ENCODE data around the gene BUB1.
"Not testable (repeated sequence)": the region's sequence is repeated elsewhere in the genome, so short reads cannot be mapped to it uniquely, and the experiment has no call there.

The BUB1 gene

GRCh38 chr2:110690083-110690965, 12.5 kb upstream of the BUB1 start:
- DNase-seq, result no peak

DNA sequence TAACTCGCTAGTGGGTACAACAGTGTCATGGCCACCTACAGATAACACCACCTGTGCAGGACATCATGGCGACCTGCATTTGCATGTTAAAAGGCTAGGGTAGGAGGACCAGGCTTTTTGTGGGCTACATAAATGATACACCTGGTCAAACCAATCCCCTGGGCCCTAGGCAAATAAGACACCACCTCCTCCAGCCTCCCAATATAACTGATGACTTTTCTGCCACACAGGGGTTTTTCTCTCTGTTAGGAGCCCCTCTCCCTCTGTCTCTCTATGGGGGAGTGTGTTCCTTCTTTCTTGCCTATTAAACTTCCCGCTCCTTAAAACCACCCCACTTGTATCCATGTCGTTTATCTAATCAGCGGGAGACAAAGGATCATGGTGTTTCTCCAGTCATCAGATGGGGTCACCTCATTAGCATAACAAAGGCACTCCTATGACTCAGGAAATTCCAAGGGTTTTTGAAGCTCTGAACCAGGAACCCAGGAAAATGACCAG, 10.8 kb upstream of the BUB1 start:
- no peak for DNase-seq

GRCh38 chr2:110687775-110688484, 10.1 kb upstream of the BUB1 start:
- not testable (repeated sequence) for DNase-seq

DNA sequence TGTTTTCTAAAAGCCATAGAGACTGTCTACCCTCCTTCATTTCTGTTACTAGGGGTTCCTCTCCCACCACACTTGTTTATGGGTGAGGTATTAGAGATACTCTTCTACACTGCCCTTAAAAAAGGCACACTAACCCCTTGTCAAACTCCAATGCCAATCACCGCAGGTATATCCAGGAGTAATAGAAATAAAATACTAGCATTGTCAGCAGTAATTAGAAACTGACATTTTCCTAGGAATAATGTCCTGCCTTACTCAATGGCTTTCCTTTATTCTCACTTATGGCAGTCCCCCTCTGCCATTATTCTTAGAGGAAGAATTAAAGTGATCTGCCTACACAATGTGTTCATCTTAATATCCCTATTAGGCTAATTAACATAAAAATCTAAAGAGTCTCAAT, 5.0 kb upstream of the BUB1 start:
- no peak for DNase-seq

DNA sequence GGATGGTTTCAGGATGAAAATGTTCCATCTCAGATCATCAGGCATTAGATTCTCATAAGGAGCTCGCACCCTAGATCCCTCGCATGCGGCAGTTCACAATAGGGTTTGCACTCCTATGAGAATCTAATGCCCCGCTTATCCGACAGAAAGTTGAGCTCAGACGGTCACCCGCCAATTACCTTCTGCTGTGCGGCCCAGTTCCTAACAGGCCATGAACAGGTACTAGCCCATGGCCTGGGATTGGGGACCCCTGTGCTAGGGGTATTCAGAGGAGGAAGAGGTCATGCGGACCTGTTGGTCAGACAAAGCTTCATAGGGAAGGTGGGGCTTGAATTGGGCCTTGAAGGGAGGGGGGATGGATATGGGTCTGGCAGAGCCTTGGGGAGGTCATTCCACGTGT, 4.4 kb upstream of the BUB1 start:
- DNase-seq, result no peak

DNA sequence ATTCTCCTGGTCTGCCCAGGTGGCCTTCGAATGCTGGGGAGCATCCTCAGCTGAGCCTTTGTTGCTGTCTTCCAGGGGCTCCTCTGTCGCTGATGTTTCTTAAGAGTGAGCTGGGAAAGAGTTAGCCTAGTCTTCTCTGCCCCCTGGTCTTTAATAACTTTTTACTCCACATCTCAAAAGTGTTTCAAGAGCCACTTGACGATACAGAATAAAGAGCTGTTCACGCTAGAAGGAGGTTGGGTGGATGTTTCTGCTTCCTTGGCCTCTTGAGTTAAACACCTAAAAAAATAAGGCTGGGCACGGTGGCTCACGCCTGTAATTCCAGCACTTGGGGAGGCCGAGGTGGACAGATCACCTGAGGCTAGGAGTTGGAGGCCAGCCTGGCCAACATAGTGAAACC, 2.8 kb upstream of the BUB1 start:
- no peak for DNase-seq

DNA sequence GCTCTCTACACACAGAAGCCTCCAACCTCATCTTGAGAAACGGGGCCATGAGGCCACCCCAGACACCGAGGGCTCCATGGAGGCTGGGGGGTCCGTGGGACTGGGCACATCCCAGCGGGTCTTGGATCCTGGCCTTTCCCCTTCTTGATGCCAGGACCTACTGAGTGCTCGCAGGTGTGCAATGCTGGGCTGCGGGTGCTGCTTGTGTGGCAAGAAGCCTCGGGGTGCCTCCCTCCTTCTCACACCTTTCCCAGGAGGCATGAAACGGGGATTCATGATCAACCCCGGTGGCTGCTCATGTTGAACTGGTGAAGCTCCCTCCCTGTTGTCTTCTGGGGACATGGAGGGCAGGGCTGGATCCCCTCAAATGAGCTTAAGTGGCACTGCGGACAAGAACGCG, 2.0 kb upstream of the BUB1 start:
- DNase-seq, result no peak

DNA sequence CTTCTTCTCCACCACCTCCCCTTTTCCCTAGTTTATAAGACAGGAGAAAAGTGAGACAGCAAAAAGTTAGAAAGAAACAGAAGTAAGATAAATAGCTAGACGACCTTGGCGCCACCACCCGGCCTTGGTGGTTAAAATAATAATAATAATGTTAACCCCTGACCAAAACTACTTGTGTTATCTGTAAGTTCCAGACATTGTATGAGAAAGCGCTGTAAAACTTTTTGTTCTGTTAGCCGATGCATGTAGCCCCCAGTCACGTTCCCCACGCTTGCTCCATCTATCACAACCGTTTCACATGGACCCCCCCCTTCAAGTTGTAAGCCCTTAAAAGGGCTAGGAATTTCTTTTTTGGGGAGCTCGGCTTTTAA, 1.5 kb upstream of the BUB1 start:
- DNase-seq, result no peak

DNA sequence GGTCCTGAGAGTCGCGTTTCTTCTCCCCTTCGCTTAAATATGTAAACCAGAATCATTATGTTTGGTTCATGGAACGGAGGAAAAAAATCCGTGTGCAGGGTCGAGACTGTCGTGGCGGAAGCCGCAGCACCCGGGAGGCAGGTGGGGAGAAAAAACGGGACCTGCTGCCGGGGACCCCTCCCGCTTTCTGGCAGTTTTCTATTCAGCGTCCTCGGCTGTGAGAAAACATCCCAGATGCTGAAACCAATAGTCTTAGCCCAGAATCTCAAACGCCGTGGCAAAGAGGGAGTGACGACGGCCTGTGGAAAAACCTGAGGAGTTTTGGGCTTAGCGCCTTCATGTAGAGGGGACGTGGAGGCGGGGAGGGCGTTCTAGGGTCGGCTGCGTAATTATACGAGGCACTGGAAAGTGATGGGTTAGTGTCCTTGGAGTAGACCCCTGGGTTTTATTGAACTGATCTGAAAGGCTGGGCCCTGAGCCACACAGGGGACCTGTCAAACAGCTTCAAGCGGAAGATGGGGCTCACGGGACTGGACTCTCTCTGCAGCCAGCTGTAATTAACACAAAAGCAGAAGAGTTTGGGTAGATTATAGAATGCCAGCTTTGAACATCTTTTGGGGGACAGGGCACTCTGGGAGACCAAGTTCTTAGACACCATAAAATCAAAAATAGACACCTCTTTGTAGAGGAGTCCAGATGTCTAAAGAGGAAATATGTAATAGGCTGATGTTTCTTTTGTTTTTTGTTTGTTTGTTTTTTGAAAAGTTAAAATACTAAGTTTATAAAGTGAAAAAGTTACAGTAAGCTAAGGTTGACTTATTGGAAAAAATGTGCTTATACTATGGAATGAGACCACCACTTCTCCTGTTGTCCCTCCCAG, 834 bp upstream of the BUB1 start:
- no peak for DNase-seq

- no peak for DNase-seq
Measured at GRCh38 chr2:110677080-110677479, 783 bp downstream of the BUB1 start.

GRCh38 chr2:110675679-110676078, 2.2 kb downstream of the BUB1 start:
- DNase-seq, result no peak

DNA sequence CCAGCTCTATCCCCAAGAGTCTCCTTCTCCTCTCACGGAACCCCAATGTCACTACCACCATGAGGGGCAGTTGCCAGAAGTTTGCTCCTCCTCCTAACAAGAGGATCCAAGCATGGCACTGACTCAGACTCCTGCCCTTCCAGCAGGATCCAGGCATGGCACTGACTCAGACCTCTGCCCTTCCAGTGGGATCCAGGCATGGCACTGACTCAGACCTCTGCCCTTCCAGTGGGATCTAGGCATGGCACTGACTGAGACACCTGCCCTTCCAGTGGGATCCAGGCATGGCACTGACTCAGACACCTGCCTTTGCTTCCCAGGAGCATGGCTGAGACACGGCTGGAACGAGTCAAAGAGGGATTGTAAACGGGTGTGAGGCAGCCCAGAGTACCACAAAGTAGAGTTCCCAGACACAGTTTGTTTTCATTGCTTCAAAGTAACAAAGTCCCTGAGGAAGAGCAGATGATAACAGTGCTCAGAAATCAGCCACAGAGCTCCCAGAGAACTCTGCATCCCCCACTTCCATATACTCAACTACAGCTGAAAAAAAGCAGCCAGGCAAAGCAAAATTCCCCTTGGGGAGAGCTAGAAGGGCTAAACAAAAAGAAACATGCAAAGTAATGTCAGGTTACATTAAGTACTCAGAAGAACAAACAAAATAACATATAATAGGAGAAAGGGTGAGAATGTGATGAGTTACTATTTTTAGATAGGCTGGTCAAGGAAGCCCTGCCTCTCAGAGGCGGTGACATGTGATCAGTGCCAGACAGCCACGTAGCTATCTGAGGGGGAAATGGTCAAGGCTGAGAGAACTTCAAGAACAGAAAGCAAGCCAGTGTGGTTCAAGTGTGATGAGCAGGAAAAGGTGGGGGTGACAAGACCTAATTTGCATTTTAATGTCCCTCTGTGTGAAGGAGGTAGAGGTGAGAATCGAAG, 3.0 kb downstream of the BUB1 start:
- no peak for DNase-seq

DNA sequence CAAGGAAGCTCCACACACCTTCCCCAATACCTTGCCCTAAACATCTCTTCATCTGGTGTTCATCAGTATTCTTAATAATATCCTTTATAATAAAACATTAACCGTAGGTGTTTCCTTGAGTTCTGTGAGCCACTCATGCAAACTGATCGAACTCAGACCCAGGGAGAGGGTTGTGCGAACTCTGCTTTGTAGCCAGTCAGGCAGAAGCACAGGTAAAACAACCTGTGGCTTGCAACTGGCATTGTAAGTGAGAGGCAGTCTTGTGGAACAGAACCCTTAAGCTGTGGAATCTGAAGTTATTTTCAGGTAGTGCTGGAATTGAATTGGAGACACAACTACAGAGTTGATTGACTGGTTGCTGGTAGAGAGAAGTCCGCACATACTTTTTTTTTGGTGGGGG, 4.7 kb downstream of the BUB1 start:
- DNase-seq, result no peak

DNA sequence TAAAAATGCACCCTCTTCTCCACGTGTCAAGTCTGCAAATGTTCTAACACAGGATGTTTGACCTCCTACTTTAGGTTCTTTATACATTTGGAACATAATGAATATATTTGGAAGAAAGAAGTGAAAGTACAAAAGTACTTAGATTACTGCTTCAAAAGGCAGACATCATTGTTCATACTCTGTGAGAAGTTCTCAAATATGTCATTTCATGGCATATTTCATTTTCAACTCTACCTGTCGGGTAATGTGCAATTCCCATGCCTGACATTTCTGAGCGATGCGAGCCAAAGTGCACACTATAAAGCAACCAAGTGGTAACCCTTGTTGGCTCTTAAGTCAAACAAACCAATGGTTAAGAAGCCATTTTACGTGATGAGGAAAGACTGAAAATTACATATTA, 7.0 kb downstream of the BUB1 start:
- no peak for DNase-seq

- DNase-seq, result no peak
Measured at GRCh38 chr2:110669079-110669478, 8.8 kb downstream of the BUB1 start.

- no peak for DNase-seq
Measured at GRCh38 chr2:110667071-110667470, 10.8 kb downstream of the BUB1 start.

- no peak for DNase-seq
Measured at GRCh38 chr2:110664135-110664534, 13.7 kb downstream of the BUB1 start.

GRCh38 chr2:110662560-110662959, 15.3 kb downstream of the BUB1 start:
- no peak for DNase-seq

- DNase-seq, result no peak
Measured at GRCh38 chr2:110660558-110660957, 17.3 kb downstream of the BUB1 start.

DNA sequence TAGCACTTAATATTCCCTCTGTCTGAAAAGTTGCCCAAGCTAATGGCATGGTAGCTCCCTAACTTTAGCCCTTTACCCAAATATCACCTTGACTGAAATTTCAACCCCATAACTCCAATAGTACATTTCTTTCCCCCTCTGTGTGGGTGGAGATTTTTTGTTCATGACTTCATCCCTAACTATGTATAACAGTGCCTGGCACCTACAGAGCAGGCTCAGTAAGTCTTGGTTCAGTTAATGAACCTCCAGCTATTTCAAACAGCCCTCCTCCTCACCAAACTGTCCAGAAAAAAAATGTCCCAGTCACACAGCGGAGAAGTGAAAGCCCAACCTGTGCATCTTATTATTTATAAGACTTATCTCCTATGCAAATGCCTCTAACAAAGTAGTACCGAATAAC, 18.6 kb downstream of the BUB1 start:
- no peak for DNase-seq

GRCh38 chr2:110657724-110658305, 20.0 kb downstream of the BUB1 start:
- no peak for DNase-seq

DNA sequence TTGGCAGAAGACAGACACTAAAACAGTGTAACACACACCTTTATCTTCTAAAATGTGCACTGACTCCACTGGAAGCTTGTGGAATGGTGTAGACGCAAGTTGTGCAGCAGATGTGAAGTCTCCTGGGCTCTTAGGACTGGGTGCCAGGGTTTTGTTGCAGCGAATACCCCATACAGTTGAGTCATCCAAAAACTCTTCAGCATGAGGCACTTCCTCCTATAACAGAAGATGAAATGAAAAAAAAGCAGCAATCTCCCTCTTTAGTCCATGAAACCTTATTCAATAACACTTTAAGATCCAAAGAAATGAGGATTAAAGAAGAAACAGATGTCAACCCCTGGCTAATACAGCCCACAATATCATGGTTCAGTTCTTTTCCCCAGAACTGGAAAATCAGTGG, 22.2 kb downstream of the BUB1 start:
- DNase-seq, result no peak

Data from NCI-H2171 (cell line).